Brain microvascular endothelial cell (primary cell): ENCODE measurements around the gene IARS1.

Experiments used
- DNase-seq: peaks from one replicate; pipeline ENCODE4 v3.0.0-alpha.2; 2020
- H3K27ac ChIP-seq: fragments of 250-450 bp; sonication (Bioruptor Pico); 2 replicates; pipeline ENCODE4 v1.5.1; 2020; ENCODE audit warnings: mild to moderate bottlenecking, moderate library complexity
- H3K27me3 ChIP-seq: fragments of 250-450 bp; sonication (Bioruptor Pico); replicated peaks from 2 replicates; pipeline ENCODE4 v1.5.1; 2020; ENCODE audit warnings: mild to moderate bottlenecking
- H3K36me3 ChIP-seq: fragments of 250-450 bp; sonication (Bioruptor Pico); replicated peaks from 2 replicates; pipeline ENCODE4 v1.5.1; 2020; ENCODE audit warnings: mild to moderate bottlenecking
- H3K4me3 ChIP-seq: 2 replicates; pipeline ENCODE4 v1.5.1; 2011; ENCODE audit warnings: low read depth, mild to moderate bottlenecking, control low read depth, low read length, moderate library complexity
- CTCF ChIP-seq: IDR thresholded peaks from 2 replicates; pipeline ENCODE4 v1.5.1; 2011; ENCODE audit warnings: low read depth, mild to moderate bottlenecking, moderate library complexity, low read length, control low read depth, inconsistent platforms; ENCODE audit errors: missing control alignments
- in situ Hi-C: cut with HindIII; loops from 2 replicates; pipeline ENCODE4 v1.10.0; 2017; ENCODE audit warnings: low sequenced_read_pairs, low pct_ligation_motif_present

IARS1 gene

DNA sequence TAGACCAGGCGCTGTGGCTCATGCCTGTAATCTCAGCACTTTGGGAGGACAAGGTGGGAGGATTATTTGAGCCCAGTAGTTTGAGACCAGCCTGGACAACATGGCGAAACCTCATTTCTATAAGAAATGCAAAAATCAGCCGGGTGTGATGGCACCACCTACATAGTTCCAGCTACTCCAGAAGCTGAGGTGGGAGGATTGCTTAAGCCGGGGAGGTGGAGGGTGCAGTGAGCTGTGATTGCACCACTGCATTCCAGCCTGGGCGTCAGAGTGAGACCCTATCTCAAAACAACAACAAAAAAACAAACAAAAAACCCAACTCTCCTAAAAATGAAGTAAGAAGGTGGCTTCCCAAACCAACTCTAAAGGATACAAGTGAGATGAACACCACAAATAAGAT, 23.0 kb downstream of the IARS1 start:
- DNase-seq = no peak
- Histone ChIP-seq H3K27me3 (no peaks in the 10 kb centered on the region), H3K36me3 (peaks cover 83% of the 10 kb centered on the region), H3K4me3 (no peak overlapping the region), H3K27ac (no peak overlapping the region)
- in situ Hi-C loops = no loop called here
- TF ChIP-seq CTCF = no peak

DNA sequence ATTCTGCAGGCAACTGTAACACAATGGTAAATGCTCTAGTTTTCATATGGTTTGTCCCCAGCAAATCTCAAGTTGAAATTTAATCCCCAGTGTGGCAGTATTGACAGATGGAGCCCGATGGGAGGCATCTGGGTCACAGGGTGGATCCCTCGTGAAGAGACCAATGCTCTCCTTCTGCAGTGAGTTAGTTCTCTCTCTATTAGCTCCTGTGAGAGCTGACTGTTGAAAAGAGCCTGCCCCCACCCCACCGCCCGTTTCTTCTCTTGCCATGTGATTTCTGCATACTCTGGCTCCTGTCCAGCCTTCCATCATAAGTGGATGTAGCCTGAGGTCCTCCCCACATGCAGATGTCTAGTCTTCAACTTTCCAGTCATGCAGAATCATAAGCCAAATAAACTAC, 27.0 kb downstream of the IARS1 start:
- H3K36me3 ChIP-seq = peaks cover 91% of the 10 kb centered on the region
- in situ Hi-C loops = no loop called here
- no peak for TF ChIP-seq CTCF

GRCh38 chr9:92265154-92265553, 28.3 kb downstream of the IARS1 start:
- Histone ChIP-seq H3K36me3 (peaks cover 93% of the 10 kb centered on the region), H3K27ac (no peak overlapping the region), H3K27me3 (no peaks in the 10 kb centered on the region), H3K4me3 (no peak overlapping the region)
- DNase-seq = no peak
- no peak for TF ChIP-seq CTCF
- in situ Hi-C loops = no loop called here

More for the DNA sequence above, 27.0 kb downstream of the IARS1 start:
- Histone ChIP-seq H3K27ac (no peak overlapping the region), H3K27me3 (no peaks in the 10 kb centered on the region), H3K4me3 (no peak overlapping the region)
- no peak for DNase-seq

- TF ChIP-seq CTCF = no peak
- in situ Hi-C loops = no loop called here
- DNase-seq = no peak
- no peak overlapping the region for H3K27ac ChIP-seq
- no peak overlapping the region for H3K4me3 ChIP-seq
- H3K27me3 ChIP-seq = no peaks in the 10 kb centered on the region
- peaks cover 94% of the 10 kb centered on the region for H3K36me3 ChIP-seq
Observed at GRCh38 chr9:92263131-92263530, 30.4 kb downstream of the IARS1 start.

DNA sequence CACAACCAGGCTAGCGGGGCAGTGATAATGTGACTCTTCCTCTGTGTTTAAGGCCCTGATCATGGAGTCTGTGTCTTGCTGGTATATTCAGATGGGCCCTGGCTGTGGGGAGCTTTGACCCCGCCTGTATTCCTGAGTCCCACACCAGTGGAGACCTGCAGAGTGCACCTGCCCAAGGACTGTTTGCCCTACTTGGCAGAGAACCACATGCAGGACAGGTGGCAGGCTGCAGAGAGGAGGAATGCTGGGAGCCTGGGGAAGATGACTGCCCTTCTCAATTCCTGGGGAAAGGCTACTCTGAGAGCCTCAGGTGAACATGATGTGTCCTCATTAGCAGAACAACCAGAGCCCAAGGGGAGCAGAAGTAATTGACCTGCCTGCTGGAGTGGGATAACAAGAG, 36.2 kb downstream of the IARS1 start:
- DNase-seq = no peak
- TF ChIP-seq CTCF = no peak
- Histone ChIP-seq H3K36me3 (peaks cover 90% of the 10 kb centered on the region), H3K27ac (no peak overlapping the region), H3K4me3 (no peak overlapping the region), H3K27me3 (no peaks in the 10 kb centered on the region)
- in situ Hi-C loops = no loop called here
